H1 (cell line): ENCODE data around the gene ZNF212.

Experiments
- CTCF ChIP-seq, 3 experiments: IDR thresholded peaks; 1 replicate in 2 of 3; 2 replicates in 1 of 3; pipeline versions ENCODE4 v1.5.1 to v1.6.1; 2011; ENCODE audit warnings: low read length in 3 of 3, mild to moderate bottlenecking in 3 of 3, inconsistent platforms in 2 of 3, low read depth in 1 of 3, moderate library complexity in 1 of 3; ENCODE audit not compliant: insufficient read depth in 1 of 3; ENCODE audit errors: control extremely low read depth in 1 of 3
- EGR1 ChIP-seq: IDR thresholded peaks from 2 replicates; pipeline ENCODE4 v1.6.1; 2011; ENCODE audit warnings: low read depth, low read length, borderline replicate concordance
- GABPA ChIP-seq: IDR thresholded peaks from 2 replicates; pipeline ENCODE4 v1.6.1; 2011; ENCODE audit warnings: mild to moderate bottlenecking, low read length, moderate library complexity, borderline replicate concordance; ENCODE audit not compliant: insufficient read depth
- HDAC6 ChIP-seq: IDR thresholded peaks from one replicate; pipeline ENCODE4 v1.7.1; 2012; ENCODE audit warnings: low read depth, mild to moderate bottlenecking, inconsistent platforms, low read length, moderate library complexity
- KDM1A ChIP-seq: fragments of 200-600, 300-600 bp; sonication (generic); IDR thresholded peaks from 2 replicates; pipeline ENCODE4 v1.7.1; 2016; ENCODE audit warnings: mild to moderate bottlenecking, low read length, borderline replicate concordance
- POLR2A ChIP-seq, 2 experiments: IDR thresholded peaks; 1 replicate in 1 of 2; 2 replicates in 1 of 2; pipeline ENCODE4 v1.6.1; 2011; ENCODE audit warnings: low read depth in 2 of 2, low read length in 2 of 2, mild to moderate bottlenecking in 2 of 2; ENCODE audit errors: control extremely low read depth in 1 of 2
- POLR2AphosphoS5 ChIP-seq: IDR thresholded peaks from 2 replicates; pipeline ENCODE4 v1.6.1; 2011; ENCODE audit warnings: low read depth, low read length
- RXRA ChIP-seq: IDR thresholded peaks from 2 replicates; pipeline ENCODE4 v1.6.1; 2011; ENCODE audit warnings: low read depth, mild to moderate bottlenecking, low read length, moderate library complexity; ENCODE audit not compliant: insufficient read depth
- SUZ12 ChIP-seq: fragments of 200-600 bp; sonication (generic); IDR thresholded peaks from 2 replicates; pipeline ENCODE4 v1.6.1; 2012; ENCODE audit warnings: mild to moderate bottlenecking, inconsistent platforms, low read length, moderate library complexity, mixed read lengths
- ZNF274 ChIP-seq: IDR thresholded peaks from 2 replicates; pipeline ENCODE4 v1.7.0; 2012; ENCODE audit warnings: low read length, borderline replicate concordance; ENCODE audit errors: extremely low read depth
- TF ChIP-seq, protein P1 (sequence below): IDR thresholded peaks from 2 replicates; pipeline ENCODE4 v1.6.1; 2012; ENCODE audit warnings: inconsistent platforms

GRCh38 chr7:149289262-149289661 lies 49.8 kb downstream of the ZNF212 start:
- TF ChIP-seq CTCF (IDR thresholded peaks at IDR 0.05; ENCODE audit: control extremely low read depth in 1 of 3, insufficient read depth in 1 of 3, low read depth in 1 of 3, low read length in 3 of 3) (no peak), GABPA (no peak), ZNF274 (no peak), POLR2A (IDR thresholded peaks at IDR 0.05; ENCODE audit: control extremely low read depth in 1 of 2, low read depth in 2 of 2, low read length in 2 of 2) (no peak), POLR2AphosphoS5 (no peak), EGR1 (no peak), HDAC6 (no peak), KDM1A (no peak), RXRA (no peak), SUZ12 (no peak)
- TF ChIP-seq, protein P1, sequence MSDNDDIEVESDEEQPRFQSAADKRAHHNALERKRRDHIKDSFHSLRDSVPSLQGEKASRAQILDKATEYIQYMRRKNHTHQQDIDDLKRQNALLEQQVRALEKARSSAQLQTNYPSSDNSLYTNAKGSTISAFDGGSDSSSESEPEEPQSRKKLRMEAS = no peak
